Body of pancreas (tissue), 4 donors: ENCODE results near the gene SNCAIP. TPM values are rescaled to one million over a fixed set of nuclear protein-coding genes. Genes with fewer than 3 reads are reported as not detected.

Experiments
- ATAC-seq: fragments of 150-250 bp; one replicate; pipeline ENCODE4 v1.9.1; 2016
- DNase-seq, 4 donors: peaks; one replicate each; pipeline ENCODE4 v3.0.0-alpha.2; 2019
- H3K27ac ChIP-seq, 4 donors: fragments of 200-600 bp; sonication (generic); 1 replicate in 3 of 4; 2 replicates in 1 of 4; pipeline versions ENCODE4 v1.5.1 to v1.6.1; 2016 to 2019; ENCODE audit warnings: mild to moderate bottlenecking in 1 of 4, mixed read lengths in 1 of 4, moderate library complexity in 1 of 4
- H3K27me3 ChIP-seq, 2 donors: fragments of 200-600 bp; sonication (generic); one replicate each; pipeline ENCODE4 v1.6.0; 2016; ENCODE audit warnings: mild to moderate bottlenecking in 1 of 2
- H3K36me3 ChIP-seq, 2 donors: fragments of 200-600 bp; sonication (generic); replicated peaks in 1 of 2; 2 replicates each; pipeline ENCODE4 v1.5.1; 2016; ENCODE audit warnings: low read depth in 2 of 2; ENCODE audit not compliant: insufficient read depth in 1 of 2
- H3K4me1 ChIP-seq: fragments of 200-600 bp; sonication (generic); one replicate; pipeline ENCODE4 v1.6.0; 2016
- H3K4me3 ChIP-seq, 2 donors: fragments of 200-600 bp; sonication (generic); 1 replicate in 1 of 2; 2 replicates in 1 of 2; pipeline ENCODE4 v1.5.1; 2016 to 2019
- H3K9me3 ChIP-seq, 3 donors: fragments of 200-600 bp; sonication (generic); 1 replicate in 2 of 3; 2 replicates in 1 of 3; pipeline ENCODE4 v1.5.1; 2016
- POLR2A ChIP-seq, 3 donors: fragments of 450-650 bp; IDR thresholded peaks; one replicate each; pipeline ENCODE4 v1.6.1; 2016; ENCODE audit warnings: antibody characterized with exemption in 3 of 3, mild to moderate bottlenecking in 2 of 3
- WGBS, 2 donors: methylation state at CpG; one replicate each; pipeline ENCODE4 v1.1.5; 2017; 5-methylcytosine and 5-hydroxymethylcytosine counted together
- intact Hi-C: fragments of 100-400 bp; cut with DNase I; formaldehyde crosslinking; loops from one replicate; pipeline ENCODE4 v1.15.1; 2023
- total RNA-seq, 2 donors: library from RNA; depleted of rRNA; stranded (reverse); fragments of >200 nt; gene quantifications; one replicate each; pipeline ENCODE4 v1.1.0, GENCODE V29; 2016
- TF ChIP-seq, protein P1 (sequence below), 7 experiments: fragments of 450-650 bp in 4 of 7; fragments of 200-600 bp in 3 of 7; sonication (generic) in 3 of 7; IDR thresholded peaks; one replicate each; pipeline ENCODE4 v1.5.1; 2016 to 2019; ENCODE audit warnings: antibody characterized with exemption in 7 of 7

The SNCAIP gene
- total RNA-seq, 2 donors from 2014 or later, result 1.3 to 2.6 TPM

GRCh38 chr5:122295138-122295537 is 16.9 kb upstream of the SNCAIP start:
- DNase-seq, result no peak
- Histone ChIP-seq H3K4me1 (no peaks in the 10 kb centered on the region), H3K9me3 (no peaks in the 10 kb centered on the region), H3K4me3 (no peak overlapping the region), H3K27ac (no peak overlapping the region), H3K36me3 (no peaks in the 10 kb centered on the region), H3K27me3 (no peaks in the 10 kb centered on the region)
- no peak for ATAC-seq
- intact Hi-C loops, result no loop called here
- TF ChIP-seq, protein P1, sequence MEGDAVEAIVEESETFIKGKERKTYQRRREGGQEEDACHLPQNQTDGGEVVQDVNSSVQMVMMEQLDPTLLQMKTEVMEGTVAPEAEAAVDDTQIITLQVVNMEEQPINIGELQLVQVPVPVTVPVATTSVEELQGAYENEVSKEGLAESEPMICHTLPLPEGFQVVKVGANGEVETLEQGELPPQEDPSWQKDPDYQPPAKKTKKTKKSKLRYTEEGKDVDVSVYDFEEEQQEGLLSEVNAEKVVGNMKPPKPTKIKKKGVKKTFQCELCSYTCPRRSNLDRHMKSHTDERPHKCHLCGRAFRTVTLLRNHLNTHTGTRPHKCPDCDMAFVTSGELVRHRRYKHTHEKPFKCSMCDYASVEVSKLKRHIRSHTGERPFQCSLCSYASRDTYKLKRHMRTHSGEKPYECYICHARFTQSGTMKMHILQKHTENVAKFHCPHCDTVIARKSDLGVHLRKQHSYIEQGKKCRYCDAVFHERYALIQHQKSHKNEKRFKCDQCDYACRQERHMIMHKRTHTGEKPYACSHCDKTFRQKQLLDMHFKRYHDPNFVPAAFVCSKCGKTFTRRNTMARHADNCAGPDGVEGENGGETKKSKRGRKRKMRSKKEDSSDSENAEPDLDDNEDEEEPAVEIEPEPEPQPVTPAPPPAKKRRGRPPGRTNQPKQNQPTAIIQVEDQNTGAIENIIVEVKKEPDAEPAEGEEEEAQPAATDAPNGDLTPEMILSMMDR (IDR thresholded peaks at IDR 0.05), result no peak
- TF ChIP-seq POLR2A (IDR thresholded peaks at IDR 0.05), result no peak
- 54 to 55% methylated on average over 2 of the region's 2 CpGs for WGBS, 2 donors

DNA sequence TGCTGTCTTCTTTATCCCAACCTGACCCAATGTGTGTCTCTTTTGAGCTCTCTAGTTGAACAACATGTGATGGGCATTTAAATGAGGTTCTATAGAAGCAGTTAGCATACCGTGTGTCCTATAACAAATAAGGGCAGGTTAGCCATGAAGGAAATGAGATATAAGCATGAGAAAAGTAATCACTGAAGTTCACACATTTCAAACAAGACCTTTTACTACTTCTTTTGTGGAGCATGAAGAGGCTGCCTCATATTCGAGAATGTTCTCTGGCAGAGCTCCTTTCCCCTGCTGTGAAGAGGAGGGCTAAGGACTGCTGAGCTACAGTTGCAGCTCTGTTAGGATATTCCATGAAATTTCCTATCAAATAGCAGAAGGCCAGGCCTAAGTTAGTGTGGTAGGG is 15.2 kb upstream of the SNCAIP start:
- 60 to 63% methylated on average over 2 of the region's 2 CpGs for WGBS, 2 donors
- TF ChIP-seq, protein P1 (IDR thresholded peaks at IDR 0.05), result no peak
- no peak for TF ChIP-seq POLR2A (IDR thresholded peaks at IDR 0.05)
- no peaks in the 10 kb centered on the region for H3K9me3 ChIP-seq
- DNase-seq, result no peak
- intact Hi-C loops, result no loop called here
- no peaks in the 10 kb centered on the region for H3K36me3 ChIP-seq
- no peak for ATAC-seq
- H3K27me3 ChIP-seq, result no peaks in the 10 kb centered on the region
- H3K27ac ChIP-seq, result no peak overlapping the region
- H3K4me3 ChIP-seq, result no peak overlapping the region
- H3K4me1 ChIP-seq, result no peaks in the 10 kb centered on the region

GRCh38 chr5:122297587-122298298 is 14.3 kb upstream of the SNCAIP start:
- no peaks in the 10 kb centered on the region for H3K27me3 ChIP-seq
- TF ChIP-seq POLR2A (IDR thresholded peaks at IDR 0.05), result no peak
- TF ChIP-seq, protein P1 (IDR thresholded peaks at IDR 0.05), result no peak
- WGBS, 2 donors, result 64 to 76% methylated on average over 6 of the region's 6 CpGs
- no peak for DNase-seq
- intact Hi-C loops, result no loop called here
- H3K27ac ChIP-seq, result no peak overlapping the region
- no peaks in the 10 kb centered on the region for H3K9me3 ChIP-seq
- ATAC-seq, result no peak
- H3K4me1 ChIP-seq, result no peaks in the 10 kb centered on the region
- no peaks in the 10 kb centered on the region for H3K36me3 ChIP-seq
- no peak overlapping the region for H3K4me3 ChIP-seq

- H3K27me3 ChIP-seq, result no peaks in the 10 kb centered on the region
- no peak overlapping the region for H3K27ac ChIP-seq
- H3K36me3 ChIP-seq, result no peaks in the 10 kb centered on the region
- WGBS, 2 donors, result 37 to 50% methylated on average over 1 of the region's 1 CpG
- no peaks in the 10 kb centered on the region for H3K4me1 ChIP-seq
- TF ChIP-seq, protein P1 (IDR thresholded peaks at IDR 0.05), result no peak
- no peak overlapping the region for H3K4me3 ChIP-seq
- no peaks in the 10 kb centered on the region for H3K9me3 ChIP-seq
- ATAC-seq, result no peak
- intact Hi-C loops, result no loop called here
- DNase-seq, result no peak
Measured at GRCh38 chr5:122300374-122300773, 11.7 kb upstream of the SNCAIP start.

DNA sequence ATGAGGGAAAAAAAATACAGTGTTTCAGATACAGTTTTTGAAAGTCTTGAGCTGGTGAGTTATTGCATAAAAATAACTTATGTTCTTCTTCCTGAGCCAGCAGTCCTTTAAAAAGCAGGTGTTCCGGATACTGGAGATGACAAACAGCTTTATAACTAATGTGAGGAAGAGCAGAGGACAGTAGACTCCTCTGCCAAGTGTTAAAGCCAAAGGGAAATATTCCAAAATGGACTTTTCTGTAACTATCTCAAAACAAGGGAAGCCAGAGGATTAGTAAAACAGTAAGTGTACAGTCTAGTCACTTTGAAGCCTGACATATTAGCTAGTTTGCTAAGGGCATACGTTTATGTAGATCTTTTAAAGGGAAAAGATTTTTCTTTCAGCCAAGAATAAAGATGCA is 11.0 kb upstream of the SNCAIP start:
- DNase-seq (no peak), ATAC-seq (no peak)
- H3K4me1 ChIP-seq, result no peaks in the 10 kb centered on the region
- no peaks in the 10 kb centered on the region for H3K9me3 ChIP-seq
- no peak overlapping the region for H3K27ac ChIP-seq
- H3K4me3 ChIP-seq, result no peak overlapping the region
- no peak for TF ChIP-seq POLR2A (IDR thresholded peaks at IDR 0.05)
- TF ChIP-seq, protein P1 (IDR thresholded peaks at IDR 0.05), result no peak
- no peaks in the 10 kb centered on the region for H3K36me3 ChIP-seq
- intact Hi-C loops, result no loop called here
- WGBS, 2 donors, result 31 to 39% methylated on average over 2 of the region's 2 CpGs
- H3K27me3 ChIP-seq, result no peaks in the 10 kb centered on the region
